Muscle of leg (tissue), 11 donors: Measurements from ENCODE around the gene GSG1L2. TPM values are rescaled to one million over a fixed set of nuclear protein-coding genes. Genes with fewer than 3 reads are reported as not detected.

Experiments used
- DNase-seq: peaks from one replicate; pipeline ENCODE4 v3.0.0; 2013
- H3K27ac ChIP-seq: one replicate; pipeline ENCODE4 v1.5.1; 2013; ENCODE audit warnings: mild to moderate bottlenecking, low read length, control low read depth
- H3K27me3 ChIP-seq: one replicate; pipeline ENCODE4 v1.6.1; 2013; ENCODE audit warnings: low read length; ENCODE audit not compliant: control insufficient read depth, insufficient read depth
- H3K36me3 ChIP-seq: one replicate; pipeline ENCODE4 v1.6.1; 2013; ENCODE audit warnings: low read length; ENCODE audit not compliant: control insufficient read depth, insufficient read depth
- H3K4me1 ChIP-seq: one replicate; pipeline ENCODE4 v1.6.1; 2013; ENCODE audit warnings: low read length; ENCODE audit not compliant: control insufficient read depth, insufficient read depth
- H3K4me3 ChIP-seq: one replicate; pipeline ENCODE4 v1.5.1; 2013; ENCODE audit warnings: low read length, control low read depth
- H3K9me3 ChIP-seq: replicated peaks from 2 replicates; pipeline ENCODE4 v1.6.1; 2013; ENCODE audit warnings: low read depth, low read length; ENCODE audit not compliant: control insufficient read depth
- WGBS: methylation state at CpG from one replicate; pipeline ENCODE4 v1.1.5; 2013; ENCODE audit warnings: missing lambda C conversion rate; ENCODE audit not compliant: insufficient coverage; 5-methylcytosine and 5-hydroxymethylcytosine counted together
- polyA plus RNA-seq, 8 donors: library from polyadenylated mRNA; unstranded; fragments of 120-200 nt; gene quantifications; one replicate each; pipeline versions ENCODE4 v1.2.1 to v1.2.3, GENCODE V29; 2013; ENCODE audit warnings: inconsistent platforms in 1 of 8, low replicate concordance in 1 of 8; ENCODE audit not compliant: insufficient read length in 8 of 8, insufficient read depth in 1 of 8
- total RNA-seq: library from RNA; stranded (reverse); fragments of 120-200 nt; gene quantifications from one replicate; pipeline ENCODE4 v1.2.4, GENCODE V29; 2013

Gene GSG1L2
- total and polyA plus RNA-seq, 9 donors, result not detected

DNA sequence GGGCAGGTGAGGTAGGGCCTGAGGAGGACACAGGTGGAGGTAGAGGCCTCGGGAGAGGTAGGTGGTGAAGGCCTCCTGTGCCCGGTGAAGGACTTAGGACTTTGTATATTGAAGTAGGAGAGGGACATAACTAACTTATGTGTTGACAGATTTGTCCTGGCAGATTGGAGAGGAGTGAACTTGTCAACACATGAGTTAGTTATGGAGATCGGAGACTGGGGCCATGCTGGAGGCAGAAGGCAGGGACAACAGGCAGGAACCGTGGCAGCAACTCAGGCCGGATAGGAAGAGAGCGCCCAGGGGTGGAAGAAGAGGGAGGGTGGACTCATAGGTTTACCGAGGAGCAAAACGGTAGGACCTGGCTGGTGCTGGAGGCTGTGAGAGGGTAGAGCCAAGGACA is 22.3 kb upstream of the GSG1L2 start:
- no peak for DNase-seq
- Histone ChIP-seq H3K27ac (no peak overlapping the region), H3K4me3 (no peak overlapping the region), H3K9me3 (no peaks in the 10 kb centered on the region), H3K4me1 (peaks cover 5% of the 10 kb centered on the region), H3K27me3 (peaks cover 8% of the 10 kb centered on the region), H3K36me3 (no peaks in the 10 kb centered on the region)
- WGBS, result 83% methylated on average over 8 of the region's 8 CpGs

DNA sequence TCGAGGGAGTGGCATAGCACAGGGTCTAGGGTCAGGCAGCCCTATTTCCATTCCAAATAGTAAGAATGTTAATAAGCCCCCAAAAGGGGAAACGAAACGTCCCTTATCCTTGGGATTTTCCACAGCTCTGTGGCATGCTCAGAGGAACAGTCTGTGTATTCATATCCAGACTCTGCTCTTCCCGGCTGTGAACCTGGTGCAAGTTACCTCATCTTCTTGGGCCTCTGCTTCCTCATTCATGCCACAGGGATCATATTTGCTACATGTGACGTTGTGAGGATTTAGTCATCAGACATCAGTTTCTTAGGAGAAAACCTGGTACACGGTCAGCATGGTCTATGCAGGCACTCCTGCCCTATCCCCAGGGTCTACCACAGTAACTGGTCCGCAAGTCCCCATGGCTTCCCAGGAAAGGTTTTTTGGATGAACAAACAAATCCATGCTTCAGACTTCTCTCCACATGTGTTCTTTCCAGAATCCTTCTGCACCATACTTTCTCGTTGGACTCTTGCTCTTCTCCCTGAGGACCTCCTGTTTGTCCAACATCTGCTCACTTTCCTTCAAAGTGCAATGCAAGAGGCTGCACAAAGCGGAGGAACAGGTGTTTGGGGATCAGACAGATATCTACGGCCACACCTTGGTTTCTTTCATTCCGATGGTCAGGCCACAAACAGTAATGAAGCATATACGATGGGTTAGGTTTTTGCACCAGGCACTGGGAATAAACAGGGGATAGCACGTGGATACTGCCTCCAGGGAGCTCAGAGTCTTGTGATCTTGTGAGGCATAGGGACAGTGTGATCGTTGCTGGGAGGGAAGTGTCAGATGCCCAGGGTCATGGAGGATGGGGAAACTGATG is 21.5 kb upstream of the GSG1L2 start:
- Histone ChIP-seq H3K27ac (no peak overlapping the region), H3K4me1 (peaks cover 5% of the 10 kb centered on the region), H3K9me3 (no peaks in the 10 kb centered on the region), H3K27me3 (peaks cover 8% of the 10 kb centered on the region), H3K4me3 (no peak overlapping the region), H3K36me3 (no peaks in the 10 kb centered on the region)
- WGBS, result 63% methylated on average over 12 of the region's 14 CpGs
- no peak for DNase-seq

DNA sequence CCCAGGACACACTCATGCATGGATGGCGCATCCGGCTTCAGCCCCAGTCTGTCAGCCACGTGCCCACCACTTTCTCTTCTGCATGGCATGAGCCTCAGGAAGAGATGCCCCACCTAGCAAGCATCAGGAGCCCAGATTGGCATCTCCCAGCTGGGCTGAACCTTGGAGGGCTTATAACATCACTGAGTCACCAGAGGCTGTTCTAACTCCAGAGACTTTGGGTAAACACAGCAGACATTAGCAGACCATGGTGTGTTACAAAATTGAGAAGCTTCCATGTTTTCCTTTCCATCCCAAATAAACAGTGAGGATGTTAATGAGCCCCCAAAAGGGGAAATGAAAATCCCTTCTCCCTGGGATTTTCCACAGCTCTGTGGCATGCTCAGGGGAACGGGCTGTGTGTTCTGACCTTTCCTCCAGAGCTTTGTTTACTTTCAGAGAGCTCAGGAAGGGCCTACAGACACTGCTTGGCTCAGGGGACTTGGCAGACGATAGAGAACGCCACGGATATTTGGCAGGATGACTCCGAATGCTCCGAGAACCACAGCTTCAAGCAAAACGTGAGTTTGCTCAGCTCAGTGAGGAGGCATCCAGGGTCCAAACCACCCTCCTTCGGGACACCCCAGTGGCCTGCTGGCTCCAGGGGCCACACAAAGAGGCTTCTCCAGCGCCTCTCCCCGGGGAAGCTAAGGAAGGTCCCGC is 20.3 kb upstream of the GSG1L2 start:
- H3K27me3 ChIP-seq, result peaks cover 8% of the 10 kb centered on the region
- no peak overlapping the region for H3K4me3 ChIP-seq
- H3K36me3 ChIP-seq, result no peaks in the 10 kb centered on the region
- no peaks in the 10 kb centered on the region for H3K9me3 ChIP-seq
- peak; percentile 35 for DNase-seq
- peaks cover 9% of the 10 kb centered on the region for H3K4me1 ChIP-seq
- no peak overlapping the region for H3K27ac ChIP-seq
- 52% methylated on average over 14 of the region's 14 CpGs for WGBS

DNA sequence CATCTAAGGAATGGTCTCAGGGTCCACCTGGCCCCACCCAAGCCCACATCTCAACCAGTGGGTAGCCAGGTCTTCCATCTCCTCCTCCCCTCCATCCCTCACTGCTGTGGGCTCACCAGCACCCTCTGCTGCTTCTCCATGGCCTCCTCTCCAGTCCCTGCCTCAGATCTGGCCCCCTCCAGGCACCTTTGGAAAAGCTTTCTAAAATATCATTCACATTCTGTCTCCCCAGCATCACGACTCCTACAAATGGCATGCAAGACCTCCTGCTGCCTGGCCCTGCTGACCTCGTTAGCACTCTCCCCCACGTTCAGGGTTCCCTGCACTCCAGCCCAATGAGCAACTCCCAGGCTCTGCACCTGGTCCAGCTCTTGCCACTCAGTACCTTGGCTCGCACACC is 17.6 kb upstream of the GSG1L2 start:
- Histone ChIP-seq H3K36me3 (no peaks in the 10 kb centered on the region), H3K4me3 (no peak overlapping the region), H3K9me3 (no peaks in the 10 kb centered on the region), H3K27ac (no peak overlapping the region), H3K4me1 (peaks cover 9% of the 10 kb centered on the region), H3K27me3 (peaks cover 8% of the 10 kb centered on the region)
- WGBS, result 39% methylated on average over 4 of the region's 4 CpGs
- no peak for DNase-seq

DNA sequence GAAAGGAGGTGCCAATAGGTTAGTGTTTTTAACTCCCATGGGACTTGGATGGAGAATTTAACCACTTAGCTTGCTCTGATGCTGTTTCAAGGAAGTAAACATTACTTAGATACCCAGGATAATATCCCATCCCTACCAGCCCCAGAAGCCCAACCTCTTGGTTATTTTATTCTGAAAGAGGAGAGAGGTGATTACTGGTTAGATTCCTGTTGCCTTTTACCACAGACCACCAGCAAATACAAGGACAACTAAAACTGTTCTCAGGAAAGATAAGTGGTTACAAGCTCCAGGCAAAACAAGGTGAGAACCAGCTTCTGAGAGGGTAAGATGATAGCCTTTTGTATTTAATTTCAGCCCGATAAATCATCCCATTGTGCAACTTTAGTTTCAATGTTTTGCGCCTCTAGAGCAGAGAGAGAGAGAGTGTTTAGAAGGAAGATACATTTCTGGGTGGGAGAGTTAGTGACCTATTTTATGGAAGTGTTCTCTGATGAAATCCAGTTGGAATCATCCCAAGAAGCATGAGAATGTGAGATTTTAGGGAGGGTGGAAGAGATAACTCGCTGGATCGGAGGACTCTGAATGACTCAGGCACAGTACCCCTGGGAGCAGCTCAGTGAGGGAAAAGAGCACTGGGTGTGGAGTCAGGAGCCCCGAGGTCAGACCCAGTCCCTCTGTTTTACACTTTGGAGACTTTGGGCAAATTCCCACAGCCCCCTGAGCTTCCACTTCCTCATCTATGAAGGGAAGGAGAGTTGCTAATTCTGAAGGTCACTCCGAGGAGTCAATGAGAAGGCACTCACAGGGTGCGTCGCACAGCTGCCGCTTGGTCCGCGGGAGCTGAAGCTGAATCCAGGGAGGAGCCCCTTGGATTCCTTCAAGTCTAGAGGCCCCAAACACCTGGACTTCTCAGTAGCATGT is 15.9 kb upstream of the GSG1L2 start:
- Histone ChIP-seq H3K27me3 (peaks cover 8% of the 10 kb centered on the region), H3K27ac (no peak overlapping the region), H3K36me3 (no peaks in the 10 kb centered on the region), H3K4me1 (peaks cover 9% of the 10 kb centered on the region), H3K9me3 (no peaks in the 10 kb centered on the region), H3K4me3 (no peak overlapping the region)
- 42% methylated on average over 4 of the region's 11 CpGs for WGBS
- DNase-seq, result peak; percentile 77

DNA sequence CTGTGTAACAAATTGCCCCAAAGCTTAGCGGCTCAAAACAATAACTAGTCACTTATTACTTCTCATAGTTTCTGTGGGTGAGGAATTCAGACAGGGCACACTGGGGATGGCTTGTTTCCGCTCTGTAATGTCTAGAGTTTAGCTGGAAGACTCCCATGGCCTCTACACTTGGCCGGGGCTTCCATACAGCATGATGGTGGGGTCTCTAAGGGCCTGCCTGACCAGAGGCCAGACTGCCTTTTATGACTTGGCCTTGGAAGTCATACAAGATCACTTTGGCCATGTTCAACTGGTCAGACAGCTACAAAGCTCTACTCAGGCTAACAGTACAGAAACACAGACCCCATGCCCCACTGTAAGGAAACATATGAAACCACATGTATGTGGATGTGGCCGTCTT is 12.0 kb upstream of the GSG1L2 start:
- peaks cover 5% of the 10 kb centered on the region for H3K4me1 ChIP-seq
- no CpG with 5 or more reads among the region's 4 CpGs for WGBS
- H3K27me3 ChIP-seq, result peaks cover 2% of the 10 kb centered on the region
- no peak overlapping the region for H3K4me3 ChIP-seq
- H3K9me3 ChIP-seq, result no peaks in the 10 kb centered on the region
- H3K36me3 ChIP-seq, result no peaks in the 10 kb centered on the region
- no peak for DNase-seq
- no peak overlapping the region for H3K27ac ChIP-seq

DNA sequence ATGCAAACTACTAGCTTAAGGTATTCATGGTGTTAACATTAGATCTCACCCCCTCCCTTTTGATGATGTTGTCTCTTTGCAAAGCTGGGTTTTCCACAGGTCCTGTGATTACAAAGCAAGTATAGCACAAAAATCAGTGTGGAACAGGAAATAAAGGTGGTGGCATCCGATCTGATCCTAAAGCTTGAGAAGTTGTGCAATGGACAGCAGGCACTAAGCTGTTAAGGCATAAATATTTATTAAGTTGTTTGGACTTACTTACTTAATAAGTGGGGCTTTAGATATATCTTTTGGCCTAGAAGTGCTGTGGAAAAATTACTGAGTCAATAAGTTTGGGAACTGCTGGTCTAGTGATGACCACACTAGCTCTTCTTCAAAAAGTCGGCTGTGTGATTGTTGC is 8.8 kb upstream of the GSG1L2 start:
- H3K4me1 ChIP-seq, result no peaks in the 10 kb centered on the region
- 89% methylated on average over 1 of the region's 2 CpGs for WGBS
- H3K36me3 ChIP-seq, result no peaks in the 10 kb centered on the region
- H3K9me3 ChIP-seq, result no peaks in the 10 kb centered on the region
- no peak overlapping the region for H3K4me3 ChIP-seq
- H3K27me3 ChIP-seq, result peaks cover 2% of the 10 kb centered on the region
- H3K27ac ChIP-seq, result no peak overlapping the region
- DNase-seq, result no peak

DNA sequence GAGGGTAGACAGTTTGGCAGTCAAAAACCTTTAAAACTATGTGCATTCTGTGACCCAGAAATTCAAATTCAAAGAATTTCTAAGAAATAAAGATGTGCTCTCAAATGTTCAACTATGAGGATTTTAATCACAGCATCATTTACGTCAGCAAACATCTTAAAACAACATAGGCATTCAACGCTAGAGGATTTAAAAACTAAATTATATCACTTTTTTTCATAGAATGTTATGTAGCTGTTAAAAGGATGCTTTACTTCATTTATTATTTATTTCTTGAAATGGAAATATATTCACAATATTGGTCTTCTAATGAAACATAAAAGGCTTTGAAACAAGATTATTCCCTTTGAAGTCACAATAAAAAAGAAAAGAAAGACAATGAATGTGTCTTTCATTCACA is 7.5 kb upstream of the GSG1L2 start:
- Histone ChIP-seq H3K27ac (no peak overlapping the region), H3K9me3 (no peaks in the 10 kb centered on the region), H3K4me3 (no peak overlapping the region), H3K4me1 (no peaks in the 10 kb centered on the region), H3K36me3 (no peaks in the 10 kb centered on the region), H3K27me3 (peaks cover 10% of the 10 kb centered on the region)
- no CpG with 5 or more reads among the region's 2 CpGs for WGBS
- DNase-seq, result no peak

DNA sequence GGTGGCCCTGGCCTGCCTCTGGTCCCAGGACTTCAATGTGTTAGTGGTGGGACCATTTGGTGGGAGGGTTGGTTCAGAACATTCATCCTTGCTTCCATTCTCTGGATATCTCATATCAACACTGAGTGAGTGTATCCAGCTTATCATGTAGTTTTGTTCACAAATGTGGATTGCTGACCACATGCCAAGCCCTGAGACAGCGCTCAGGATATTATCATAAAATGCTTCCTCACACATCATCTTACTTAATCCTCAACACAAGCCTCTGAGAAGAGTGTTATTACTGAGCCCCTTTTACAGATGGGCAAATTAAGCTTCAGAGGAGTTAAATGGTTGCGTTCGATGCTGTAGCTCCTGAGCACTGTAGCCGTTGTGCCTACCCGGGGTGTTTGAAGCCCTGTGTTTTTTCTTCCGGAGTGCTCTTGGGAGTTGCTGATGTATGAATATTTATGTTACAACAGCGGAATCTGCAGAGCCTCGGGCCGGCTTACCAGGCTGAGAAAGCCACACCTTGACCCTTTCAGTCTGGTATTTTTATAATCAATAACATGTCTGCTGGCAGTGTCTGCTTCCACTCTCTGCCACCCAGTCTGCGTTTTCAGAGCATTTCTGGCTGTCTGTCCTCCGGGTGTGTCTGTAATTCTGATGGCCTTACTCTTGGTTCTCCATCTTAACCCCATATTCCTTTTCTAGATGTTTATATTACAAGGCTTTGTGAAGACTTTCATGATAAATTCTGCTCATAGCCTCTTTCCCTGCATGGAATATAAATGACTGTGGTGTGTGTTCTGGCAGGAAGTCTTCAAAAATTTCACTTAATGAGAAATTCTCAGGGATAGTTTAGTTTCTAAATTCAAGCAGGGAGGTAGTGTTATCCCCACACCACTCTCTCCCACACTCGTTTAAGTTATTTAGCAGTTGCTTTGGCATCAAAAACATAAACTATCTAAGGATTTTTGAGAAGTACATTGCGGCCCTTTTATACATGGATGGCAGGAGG is 6.7 kb upstream of the GSG1L2 start:
- Histone ChIP-seq H3K4me3 (no peak overlapping the region), H3K4me1 (no peaks in the 10 kb centered on the region), H3K27me3 (peaks cover 13% of the 10 kb centered on the region), H3K36me3 (no peaks in the 10 kb centered on the region), H3K27ac (no peak overlapping the region), H3K9me3 (no peaks in the 10 kb centered on the region)
- no peak for DNase-seq
- WGBS, result 61% methylated on average over 3 of the region's 13 CpGs
